Astrocyte (in vitro differentiated cells and primary cell): ENCODE data around the gene ZNF214. TPM values are rescaled to one million over a fixed set of nuclear protein-coding genes. Genes with fewer than 3 reads are reported as not detected.

Experiments used
- DNase-seq: peaks from one replicate; pipeline ENCODE4 v3.0.0-alpha.2; 2010; ENCODE audit warnings: low read depth
- FAIRE-seq: peaks from 2 replicates; lab custom pipeline; 2011; peaks lifted over from hg19 to GRCh38; lab: Jason Lieb, UNC
- H2AFZ ChIP-seq: 2 replicates; pipeline ENCODE4 v1.6.0; 2012; ENCODE audit warnings: low read depth, low read length, inconsistent platforms
- H3K27ac ChIP-seq: 2 replicates; pipeline ENCODE4 v1.5.1; 2011; ENCODE audit warnings: low read depth, low read length, inconsistent platforms
- H3K27me3 ChIP-seq: 2 replicates; pipeline ENCODE4 v1.6.0; 2011; ENCODE audit warnings: low read length, inconsistent platforms; ENCODE audit not compliant: insufficient read depth
- H3K36me3 ChIP-seq: 2 replicates; pipeline ENCODE4 v1.5.1; 2011; ENCODE audit warnings: low read length, inconsistent platforms; ENCODE audit not compliant: insufficient read depth
- H3K4me1 ChIP-seq: 2 replicates; pipeline ENCODE4 v1.5.1; 2011; ENCODE audit warnings: low read length, inconsistent platforms; ENCODE audit not compliant: insufficient read depth
- H3K4me2 ChIP-seq: 2 replicates; pipeline ENCODE4 v1.6.0; 2012; ENCODE audit warnings: low read length, inconsistent platforms
- H3K4me3 ChIP-seq: 2 replicates; pipeline ENCODE4 v1.5.1; 2011; ENCODE audit warnings: low read depth, mild to moderate bottlenecking, low read length, inconsistent platforms; ENCODE audit not compliant: insufficient read depth
- H3K79me2 ChIP-seq: 2 replicates; pipeline ENCODE4 v1.6.0; 2012; ENCODE audit warnings: mild to moderate bottlenecking, low read length, inconsistent platforms; ENCODE audit not compliant: insufficient read depth
- H3K9ac ChIP-seq: 2 replicates; pipeline ENCODE4 v1.6.0; 2012; ENCODE audit warnings: mild to moderate bottlenecking, low read length, inconsistent platforms
- H3K9me3 ChIP-seq: 2 replicates; pipeline ENCODE4 v1.5.1; 2012; ENCODE audit warnings: low read depth, mild to moderate bottlenecking, low read length, inconsistent platforms; ENCODE audit not compliant: insufficient read depth
- H4K20me1 ChIP-seq: 2 replicates; pipeline ENCODE4 v1.6.0; 2012; ENCODE audit warnings: low read length, inconsistent platforms; ENCODE audit not compliant: insufficient read depth
- H3K27ac Mint-ChIP-seq: one replicate; pipeline ENCODE4 v1.8.0; 2021; ENCODE audit warnings: mild to moderate bottlenecking, mixed read lengths; ENCODE audit not compliant: unreplicated experiment
- H3K27me3 Mint-ChIP-seq: one replicate; pipeline ENCODE4 v1.8.0; 2021; ENCODE audit warnings: low read depth, mixed read lengths; ENCODE audit not compliant: unreplicated experiment
- H3K36me3 Mint-ChIP-seq: one replicate; pipeline ENCODE4 v1.8.0; 2021; ENCODE audit warnings: low read depth, mixed read lengths; ENCODE audit not compliant: unreplicated experiment
- H3K4me1 Mint-ChIP-seq: one replicate; pipeline ENCODE4 v1.8.0; 2021; ENCODE audit warnings: low read depth, mixed read lengths; ENCODE audit not compliant: unreplicated experiment
- H3K4me3 Mint-ChIP-seq: one replicate; pipeline ENCODE4 v1.8.0; 2021; ENCODE audit warnings: mild to moderate bottlenecking, moderate library complexity, mixed read lengths; ENCODE audit not compliant: unreplicated experiment
- H3K9me3 Mint-ChIP-seq: one replicate; pipeline ENCODE4 v1.8.0; 2021; ENCODE audit warnings: mild to moderate bottlenecking, mixed read lengths; ENCODE audit not compliant: unreplicated experiment
- EZH2 ChIP-seq: IDR thresholded peaks from 2 replicates; pipeline ENCODE4 v1.6.1; 2012; ENCODE audit warnings: mild to moderate bottlenecking, low read length, inconsistent platforms; ENCODE audit not compliant: insufficient read depth
- total RNA-seq: library from RNA; stranded (reverse); gene quantifications from 2 replicates; pipeline ENCODE4 v1.2.1, GENCODE V29; 2021
- TF ChIP-seq, protein P1 (sequence below): IDR thresholded peaks from 2 replicates; pipeline ENCODE4 v1.5.1; 2011; ENCODE audit warnings: low read depth, mild to moderate bottlenecking, inconsistent platforms, low read length, moderate library complexity; ENCODE audit not compliant: insufficient read depth

The ZNF214 gene
- total RNA-seq, 1 donor from 2014 or later, result 0.93 TPM

DNA sequence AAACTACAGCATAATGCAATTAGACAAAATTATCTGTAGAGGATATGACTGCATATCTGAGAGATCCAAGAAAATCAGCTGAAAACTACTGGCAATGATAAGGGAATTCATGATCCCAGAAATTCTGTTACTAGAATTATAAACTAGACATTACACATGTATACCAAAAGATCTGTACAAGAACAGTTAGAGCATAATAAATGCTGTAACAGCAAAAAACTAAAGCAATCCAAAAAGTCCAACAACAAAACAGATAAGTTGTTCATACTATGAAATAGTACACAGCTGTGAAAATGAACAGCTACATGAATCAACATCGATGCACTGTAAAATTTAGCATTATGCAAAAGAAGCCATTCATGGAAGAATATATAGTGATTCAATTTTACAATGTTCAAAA, 6.0 kb downstream of the ZNF214 start:
- Histone ChIP-seq H3K4me2 (no peak overlapping the region), H3K79me2 (no peaks in the 10 kb centered on the region), H3K4me3 (no peak overlapping the region), H2AFZ (no peak overlapping the region), H3K36me3 (no peaks in the 10 kb centered on the region), H3K27ac (no peak overlapping the region), H3K4me1 (no peaks in the 10 kb centered on the region), H4K20me1 (no peaks in the 10 kb centered on the region), H3K9ac (no peak overlapping the region), H3K9me3 (no peaks in the 10 kb centered on the region), H3K27me3 (no peaks in the 10 kb centered on the region)
- Mint-ChIP-seq H3K27ac (no peak overlapping the region), H3K4me1 (no peaks in the 10 kb centered on the region), H3K9me3 (no peaks in the 10 kb centered on the region), H3K27me3 (no peaks in the 10 kb centered on the region), H3K36me3 (no peaks in the 10 kb centered on the region), H3K4me3 (no peak overlapping the region)
- TF ChIP-seq, protein P1, sequence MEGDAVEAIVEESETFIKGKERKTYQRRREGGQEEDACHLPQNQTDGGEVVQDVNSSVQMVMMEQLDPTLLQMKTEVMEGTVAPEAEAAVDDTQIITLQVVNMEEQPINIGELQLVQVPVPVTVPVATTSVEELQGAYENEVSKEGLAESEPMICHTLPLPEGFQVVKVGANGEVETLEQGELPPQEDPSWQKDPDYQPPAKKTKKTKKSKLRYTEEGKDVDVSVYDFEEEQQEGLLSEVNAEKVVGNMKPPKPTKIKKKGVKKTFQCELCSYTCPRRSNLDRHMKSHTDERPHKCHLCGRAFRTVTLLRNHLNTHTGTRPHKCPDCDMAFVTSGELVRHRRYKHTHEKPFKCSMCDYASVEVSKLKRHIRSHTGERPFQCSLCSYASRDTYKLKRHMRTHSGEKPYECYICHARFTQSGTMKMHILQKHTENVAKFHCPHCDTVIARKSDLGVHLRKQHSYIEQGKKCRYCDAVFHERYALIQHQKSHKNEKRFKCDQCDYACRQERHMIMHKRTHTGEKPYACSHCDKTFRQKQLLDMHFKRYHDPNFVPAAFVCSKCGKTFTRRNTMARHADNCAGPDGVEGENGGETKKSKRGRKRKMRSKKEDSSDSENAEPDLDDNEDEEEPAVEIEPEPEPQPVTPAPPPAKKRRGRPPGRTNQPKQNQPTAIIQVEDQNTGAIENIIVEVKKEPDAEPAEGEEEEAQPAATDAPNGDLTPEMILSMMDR, result no peak
- no peak for TF ChIP-seq EZH2
- DNase-seq (no peak), FAIRE-seq (no peak)

DNA sequence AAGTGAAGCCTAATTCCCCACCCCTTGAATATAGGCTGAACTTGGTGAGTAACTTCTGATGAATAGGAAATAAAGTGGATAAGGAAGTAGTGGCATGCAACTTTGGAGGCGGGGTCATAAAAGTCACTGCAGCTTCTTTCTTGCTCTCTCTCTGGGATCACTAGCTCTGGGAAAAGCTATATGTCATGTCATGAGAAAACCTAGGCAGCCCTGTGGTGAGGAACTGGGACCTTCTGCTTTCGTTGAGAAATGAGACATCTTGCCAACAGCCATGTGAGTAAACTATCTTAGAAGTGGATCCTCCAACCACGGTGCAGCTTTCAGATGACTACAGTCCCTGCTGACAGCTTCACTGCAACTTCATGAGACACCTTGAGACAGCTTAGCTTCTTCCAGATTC, 15.7 kb downstream of the ZNF214 start:
- Histone ChIP-seq H3K79me2 (no peaks in the 10 kb centered on the region), H3K4me1 (no peaks in the 10 kb centered on the region), H3K4me3 (no peak overlapping the region), H3K9me3 (no peaks in the 10 kb centered on the region), H3K27ac (no peak overlapping the region), H3K36me3 (peaks cover 4% of the 10 kb centered on the region), H2AFZ (no peak overlapping the region), H3K4me2 (peak overlapping the region; percentile 69), H4K20me1 (no peaks in the 10 kb centered on the region), H3K9ac (no peak overlapping the region), H3K27me3 (no peaks in the 10 kb centered on the region)
- TF ChIP-seq EZH2, result no peak
- TF ChIP-seq, protein P1, result no peak
- Mint-ChIP-seq H3K4me3 (no peak overlapping the region), H3K27ac (no peak overlapping the region), H3K36me3 (no peaks in the 10 kb centered on the region), H3K4me1 (no peaks in the 10 kb centered on the region), H3K27me3 (no peaks in the 10 kb centered on the region), H3K9me3 (no peaks in the 10 kb centered on the region)
- no peak for FAIRE-seq
- peak; percentile 14 for DNase-seq

DNA sequence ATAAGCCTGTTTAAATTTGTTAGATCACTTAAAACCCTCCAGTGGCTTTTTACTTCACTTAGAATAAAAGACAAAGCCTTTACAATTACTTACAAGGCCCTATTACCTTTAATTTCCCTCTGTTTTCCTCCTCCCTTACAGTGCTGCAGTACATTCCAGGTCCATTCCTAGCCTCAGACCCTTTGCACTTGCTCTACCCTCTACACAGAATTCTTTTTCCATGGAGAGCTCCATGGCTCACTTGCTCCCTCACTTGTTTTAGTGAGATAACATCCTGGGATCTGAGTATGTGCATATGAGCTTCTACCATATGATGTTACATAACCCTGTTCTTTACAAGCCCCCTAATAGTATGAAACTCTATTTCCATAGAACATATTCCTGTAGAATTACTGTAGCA, 24.4 kb downstream of the ZNF214 start:
- H3K27me3 ChIP-seq, result no peaks in the 10 kb centered on the region
- no peaks in the 10 kb centered on the region for H3K9me3 ChIP-seq
- H3K27ac ChIP-seq, result no peak overlapping the region
- Mint-ChIP-seq H3K9me3 (no peaks in the 10 kb centered on the region), H3K27me3 (no peaks in the 10 kb centered on the region), H3K36me3 (no peaks in the 10 kb centered on the region), H3K27ac (no peak overlapping the region), H3K4me1 (peaks cover 23% of the 10 kb centered on the region), H3K4me3 (no peak overlapping the region)
- no peak overlapping the region for H3K4me2 ChIP-seq
- no peaks in the 10 kb centered on the region for H4K20me1 ChIP-seq
- H3K4me3 ChIP-seq, result no peak overlapping the region
- no peaks in the 10 kb centered on the region for H3K79me2 ChIP-seq
- H2AFZ ChIP-seq, result no peak overlapping the region
- FAIRE-seq (no peak), DNase-seq (no peak)
- no peak for TF ChIP-seq EZH2
- TF ChIP-seq, protein P1, result no peak
- peaks cover under 1% of the 10 kb centered on the region for H3K36me3 ChIP-seq
- peaks cover 13% of the 10 kb centered on the region for H3K4me1 ChIP-seq
- H3K9ac ChIP-seq, result no peak overlapping the region
